IMR-90 (cell line): ENCODE measurements around the gene BRD1. TPM values are rescaled to one million over a fixed set of nuclear protein-coding genes. Genes with fewer than 3 reads are reported as not detected.

Source experiments
- ATAC-seq: fragments of 200-7000 bp; cut with Tn5 transposase; 2 replicates; pipeline ENCODE4 v1.9.1; 2020; ENCODE audit warnings: low read depth, mild to moderate bottlenecking, moderate library complexity
- BruUV-seq: library from RNA; stranded (reverse); fragments of 400-500 nt; replicated peaks from 2 replicates; lab custom pipeline; 2021; lab: Mats Ljungman, UMichigan
- CTCF ChIA-PET: fragments of 300-600 bp; formaldehyde crosslinking; extraction: SDS; loops from one replicate; lab custom pipeline; 2021; ENCODE audit warnings: antibody characterized with exemption; lab: Yijun Ruan, JAX
- POLR2A ChIA-PET: fragments of 300-600 bp; sonication (Branson Sonifier 250); formaldehyde crosslinking; loops from one replicate; lab custom pipeline; 2022; ENCODE audit warnings: antibody characterized with exemption; ENCODE audit not compliant: unreplicated experiment; lab: Charles Lee
- DNase-seq: peaks from one replicate; pipeline ENCODE4 v3.0.0; 2013
- H2AFZ ChIP-seq: replicated peaks from 2 replicates; pipeline ENCODE3; 2013; ENCODE audit warnings: low read length, mild to moderate bottlenecking; ENCODE audit not compliant: poor library complexity
- H2AK5ac ChIP-seq: 2 replicates; pipeline ENCODE4 v1.6.1; 2013; ENCODE audit warnings: low read depth, low read length, inconsistent platforms
- H2AK9ac ChIP-seq: replicated peaks from 2 replicates; pipeline ENCODE3; 2013; ENCODE audit warnings: mild to moderate bottlenecking, low read depth, low read length, moderate library complexity; ENCODE audit not compliant: poor library complexity
- H2BK120ac ChIP-seq: 2 replicates; pipeline ENCODE4 v1.6.1; 2013; ENCODE audit warnings: low read depth, low read length, inconsistent platforms
- H2BK15ac ChIP-seq: 3 replicates; pipeline ENCODE4 v1.6.1; 2013; ENCODE audit warnings: low read depth, low read length, inconsistent platforms
- H2BK20ac ChIP-seq: 2 replicates; pipeline ENCODE4 v1.6.1; 2013; ENCODE audit warnings: low read depth, mild to moderate bottlenecking, inconsistent platforms, low read length, moderate library complexity
- H2BK5ac ChIP-seq: 2 replicates; pipeline ENCODE4 v1.6.1; 2013; ENCODE audit warnings: mild to moderate bottlenecking, low read depth, low read length, inconsistent platforms; ENCODE audit not compliant: poor library complexity, severe bottlenecking
- H3K14ac ChIP-seq: replicated peaks from 2 replicates; pipeline ENCODE4 v1.6.1; 2013; ENCODE audit warnings: low read depth, low read length, inconsistent platforms
- H3K18ac ChIP-seq: 2 replicates; pipeline ENCODE4 v1.6.1; 2013; ENCODE audit warnings: low read depth, low read length, control low read depth
- H3K23ac ChIP-seq: 2 replicates; pipeline ENCODE4 v1.6.1; 2013; ENCODE audit warnings: low read depth, low read length, inconsistent platforms
- H3K27ac ChIP-seq: 2 replicates; pipeline ENCODE4 v1.5.1; 2013; ENCODE audit warnings: mild to moderate bottlenecking, control low read depth, low read length; ENCODE audit not compliant: insufficient read depth
- H3K27me3 ChIP-seq: 2 replicates; pipeline ENCODE4 v1.6.1; 2013; ENCODE audit warnings: low read length; ENCODE audit not compliant: control insufficient read depth, insufficient read depth
- H3K36me3 ChIP-seq: 2 replicates; pipeline ENCODE4 v1.6.1; 2013; ENCODE audit warnings: low read length, mixed read lengths; ENCODE audit not compliant: control insufficient read depth, insufficient read depth
- H3K4ac ChIP-seq: 2 replicates; pipeline ENCODE4 v1.6.1; 2013; ENCODE audit warnings: low read depth, low read length, inconsistent platforms
- H3K4me1 ChIP-seq: 2 replicates; pipeline ENCODE4 v1.6.1; 2013; ENCODE audit warnings: low read length, mixed read lengths; ENCODE audit not compliant: control insufficient read depth, insufficient read depth
- H3K4me2 ChIP-seq: 2 replicates; pipeline ENCODE4 v1.6.1; 2013; ENCODE audit warnings: low read depth, mild to moderate bottlenecking, control low read depth, low read length, moderate library complexity
- H3K4me3 ChIP-seq: 2 replicates; pipeline ENCODE4 v1.5.1; 2013; ENCODE audit warnings: low read depth, mild to moderate bottlenecking, control low read depth, low read length, moderate library complexity; ENCODE audit not compliant: insufficient read depth
- H3K56ac ChIP-seq: 2 replicates; pipeline ENCODE4 v1.6.1; 2013; ENCODE audit warnings: low read length, inconsistent platforms; ENCODE audit not compliant: insufficient read depth; ENCODE audit errors: extremely low read depth
- H3K79me1 ChIP-seq, 2 experiments: 2 replicates each; pipeline ENCODE4 v1.6.1; 2013; ENCODE audit warnings: low read length in 2 of 2, inconsistent platforms in 1 of 2, low read depth in 1 of 2
- H3K9ac ChIP-seq: 2 replicates; pipeline ENCODE4 v1.6.1; 2013; ENCODE audit warnings: low read depth, low read length, control low read depth
- H3K9me1 ChIP-seq: 2 replicates; pipeline ENCODE4 v1.6.1; 2013; ENCODE audit warnings: low read length, inconsistent platforms; ENCODE audit not compliant: insufficient read depth
- H3K9me3 ChIP-seq: 2 replicates; pipeline ENCODE4 v1.6.1; 2013; ENCODE audit warnings: low read length; ENCODE audit not compliant: control insufficient read depth, insufficient read depth
- H4K20me1 ChIP-seq: 2 replicates; pipeline ENCODE4 v1.6.1; 2013; ENCODE audit warnings: low read length, inconsistent platforms; ENCODE audit not compliant: insufficient read depth
- H4K5ac ChIP-seq: 2 replicates; pipeline ENCODE4 v1.6.1; 2013; ENCODE audit warnings: mild to moderate bottlenecking, low read depth, low read length, control low read depth
- H4K8ac ChIP-seq, 2 experiments: 2 replicates each; pipeline ENCODE4 v1.6.1; 2013; ENCODE audit warnings: low read depth in 2 of 2, low read length in 2 of 2, control low read depth in 1 of 2, inconsistent platforms in 1 of 2
- H4K91ac ChIP-seq: 2 replicates; pipeline ENCODE4 v1.6.1; 2013; ENCODE audit warnings: low read depth, low read length, inconsistent platforms; ENCODE audit not compliant: insufficient read depth
- BHLHE40 ChIP-seq: fragments of 150-350 bp; IDR thresholded peaks from 2 replicates; pipeline ENCODE4 v1.6.1; 2016; ENCODE audit warnings: mild to moderate bottlenecking, low read depth, low read length
- CEBPB ChIP-seq: IDR thresholded peaks from 2 replicates; pipeline ENCODE4 v1.6.1; 2012; ENCODE audit warnings: low read depth, low read length, improper control_type of control experiment
- CTCF ChIP-seq: conservative IDR thresholded peaks from 2 replicates; pipeline ENCODE4 v1.5.1; 2012; ENCODE audit warnings: mild to moderate bottlenecking, low read depth, low read length, improper control_type of control experiment
- FOS ChIP-seq: fragments of 150-350 bp; IDR thresholded peaks from 2 replicates; pipeline ENCODE4 v1.6.1; 2016; ENCODE audit warnings: low read depth, low read length
- MXI1 ChIP-seq: IDR thresholded peaks from 2 replicates; pipeline ENCODE4 v1.6.1; 2012; ENCODE audit warnings: low read depth, mild to moderate bottlenecking, low read length, moderate library complexity, borderline replicate concordance
- SMC3 ChIP-seq: fragments of 150-350 bp; IDR thresholded peaks from 2 replicates; pipeline ENCODE4 v1.6.1; 2016; ENCODE audit warnings: low read depth, mild to moderate bottlenecking, antibody characterized with exemption, low read length, moderate library complexity
- WGBS, 2 experiments: methylation state at CpG; one replicate each; pipeline versions ENCODE4 v1.1.5 to v1.1.7; 2013; ENCODE audit warnings: missing lambda C conversion rate in 2 of 2; ENCODE audit not compliant: insufficient read length in 1 of 2; ENCODE audit errors: extremely low coverage in 2 of 2; 5-methylcytosine and 5-hydroxymethylcytosine counted together
- dilution Hi-C: fragments of 300-500 bp; cut with HindIII; formaldehyde crosslinking; loops from one replicate; pipeline ENCODE4 v1.14.3; 2018; ENCODE audit warnings: low sequenced_read_pairs; ENCODE audit not compliant: unreplicated experiment
- in situ Hi-C: fragments of 300-500 bp; cut with MboI; formaldehyde crosslinking; loops from 3 replicates; pipeline ENCODE4 v1.14.3; 2019; ENCODE audit warnings: low sequenced_read_pairs, inconsistent platforms, mixed read lengths
- intact Hi-C: fragments of 100-400 bp; cut with micrococcal nuclease; formaldehyde crosslinking; loops from 2 replicates; pipeline ENCODE4 v1.10.0; 2022
- polyA plus RNA-seq, 3 experiments: library from polyadenylated mRNA; depleted of rRNA; stranded (reverse); fragments of >200 nt; gene quantifications; 2 replicates each; pipeline ENCODE4 v1.2.3, GENCODE V29; 2012; ENCODE audit warnings: low replicate concordance in 1 of 3
- total RNA-seq: library from RNA; depleted of rRNA; stranded (reverse); fragments of >200 nt; gene quantifications from 2 replicates; pipeline ENCODE4 v1.2.3, GENCODE V29; 2012
- TF ChIP-seq, protein P1 (sequence below): fragments of 150-350 bp; IDR thresholded peaks from 2 replicates; pipeline ENCODE4 v1.6.1; 2016; ENCODE audit warnings: low read depth, mild to moderate bottlenecking, low read length, moderate library complexity, borderline replicate concordance
- TF ChIP-seq, protein P2 (sequence below): fragments of 150-350 bp; IDR thresholded peaks from 2 replicates; pipeline ENCODE4 v1.6.1; 2017; ENCODE audit warnings: mild to moderate bottlenecking, antibody characterized with exemption, low read length, low read depth

The BRD1 gene
- total and polyA plus RNA-seq, 2 of the 4 experiments (the other 2 are of a cell fraction) = 10.0 to 10.6 TPM

GRCh38 chr22:49781289-49781782 is 46.3 kb downstream of the BRD1 start:
- ATAC-seq = no peak
- no peak overlapping the region for H3K14ac ChIP-seq
- H3K4me2 ChIP-seq = no peak overlapping the region
- H3K79me1 ChIP-seq = peaks cover 2 to 76% of the 10 kb centered on the region in 2 experiments; a peak in 3 of 4 replicates
- H4K20me1 ChIP-seq = peaks cover 90% of the 10 kb centered on the region
- no peak overlapping the region for H3K27ac ChIP-seq
- no peaks in the 10 kb centered on the region for H3K9me3 ChIP-seq
- no peaks in the 10 kb centered on the region for H3K27me3 ChIP-seq
- ChIA-PET POLR2A (no interaction called here), CTCF (no interaction called here)
- in situ Hi-C loops (no loop called here), dilution Hi-C loops (no loop called here), intact Hi-C loops (no loop called here)
- no peak overlapping the region for H2AFZ ChIP-seq
- H3K36me3 ChIP-seq = peaks cover 63% of the 10 kb centered on the region
- peaks cover 4% of the 10 kb centered on the region; the same call in 1 of the 2 replicates for H3K4me1 ChIP-seq
- no TSS peak for BruUV-seq
- no peak overlapping the region for H4K91ac ChIP-seq
- H3K4ac ChIP-seq = no peak overlapping the region
- no peak overlapping the region for H3K9ac ChIP-seq
- no peak overlapping the region for H2BK20ac ChIP-seq
- no peak overlapping the region for H2BK15ac ChIP-seq
- 87% methylated on average over 3 of the region's 16 CpGs; no CpG with 5 or more reads in 1 of the 2 experiments for WGBS, 2 experiments
- H2AK9ac ChIP-seq = no peak overlapping the region
- H2AK5ac ChIP-seq = no peak overlapping the region
- no peak for DNase-seq
- no peak for TF ChIP-seq CEBPB
- TF ChIP-seq, protein P1, sequence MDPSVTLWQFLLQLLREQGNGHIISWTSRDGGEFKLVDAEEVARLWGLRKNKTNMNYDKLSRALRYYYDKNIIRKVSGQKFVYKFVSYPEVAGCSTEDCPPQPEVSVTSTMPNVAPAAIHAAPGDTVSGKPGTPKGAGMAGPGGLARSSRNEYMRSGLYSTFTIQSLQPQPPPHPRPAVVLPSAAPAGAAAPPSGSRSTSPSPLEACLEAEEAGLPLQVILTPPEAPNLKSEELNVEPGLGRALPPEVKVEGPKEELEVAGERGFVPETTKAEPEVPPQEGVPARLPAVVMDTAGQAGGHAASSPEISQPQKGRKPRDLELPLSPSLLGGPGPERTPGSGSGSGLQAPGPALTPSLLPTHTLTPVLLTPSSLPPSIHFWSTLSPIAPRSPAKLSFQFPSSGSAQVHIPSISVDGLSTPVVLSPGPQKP = no peak
- no peak for TF ChIP-seq SMC3
- no peak for TF ChIP-seq MXI1
- TF ChIP-seq CTCF = no peak
- no peak for TF ChIP-seq BHLHE40
- TF ChIP-seq, protein P2, sequence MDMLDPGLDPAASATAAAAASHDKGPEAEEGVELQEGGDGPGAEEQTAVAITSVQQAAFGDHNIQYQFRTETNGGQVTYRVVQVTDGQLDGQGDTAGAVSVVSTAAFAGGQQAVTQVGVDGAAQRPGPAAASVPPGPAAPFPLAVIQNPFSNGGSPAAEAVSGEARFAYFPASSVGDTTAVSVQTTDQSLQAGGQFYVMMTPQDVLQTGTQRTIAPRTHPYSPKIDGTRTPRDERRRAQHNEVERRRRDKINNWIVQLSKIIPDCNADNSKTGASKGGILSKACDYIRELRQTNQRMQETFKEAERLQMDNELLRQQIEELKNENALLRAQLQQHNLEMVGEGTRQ = no peak
- no peak for TF ChIP-seq FOS
- H2BK5ac ChIP-seq = no peak overlapping the region
- no peak overlapping the region for H3K23ac ChIP-seq
- H3K18ac ChIP-seq = no peak overlapping the region
- 0 out of 2 replicates have a peak, but pooled peaks cover 4% of the 10 kb centered on the region for H3K9me1 ChIP-seq
- no peak overlapping the region for H3K4me3 ChIP-seq
- no peak overlapping the region for H2BK120ac ChIP-seq
- no peak overlapping the region for H4K8ac ChIP-seq
- H3K56ac ChIP-seq = no peak overlapping the region
- no peak overlapping the region for H4K5ac ChIP-seq
